A549 (cell line): Measurements from ENCODE around the gene RPL6. TPM values are rescaled to one million over a fixed set of nuclear protein-coding genes. Genes with fewer than 3 reads are reported as not detected.
A peak's percentile ranks its signal among the peaks of the same experiment; 100 is the strongest.
"Not testable (repeated sequence)": the region's sequence is repeated elsewhere in the genome, so short reads cannot be mapped to it uniquely, and the experiment has no call there.

Source experiments
- ATAC-seq, 2 experiments: fragments of 200-7000 bp in 1 of 2; fragments of >200 bp in 1 of 2; cut with Nextera tagmentation in 1 of 2; cut with Tn5 transposase in 1 of 2; 3 replicates each; pipeline versions ENCODE4 v1.8.0 to v1.9.1; 2018 to 2020; ENCODE audit warnings: mild to moderate bottlenecking in 1 of 2, moderate library complexity in 1 of 2
- CTCF ChIA-PET: fragments of 300-600 bp; sonication (Branson Sonifier 250); formaldehyde crosslinking; extraction: SDS; loops from one replicate; lab custom pipeline; 2021; ENCODE audit warnings: antibody characterized with exemption, inconsistent platforms; lab: Yijun Ruan, JAX
- POLR2A ChIA-PET: fragments of 350-600 bp; formaldehyde crosslinking; extraction: SDS; loops from one replicate; lab custom pipeline; 2021; ENCODE audit warnings: antibody characterized with exemption, inconsistent platforms; lab: Yijun Ruan, JAX
- DNase-seq, 2 experiments: peaks; one replicate each; pipeline versions ENCODE4 v3.0.0 to v3.0.0-alpha.2; 2011 to 2016; ENCODE audit warnings: low read depth in 1 of 2, low spot score in 1 of 2
- FAIRE-seq: peaks from 2 replicates; lab custom pipeline; 2011; peaks lifted over from hg19 to GRCh38; lab: Jason Lieb, UNC
- H3K27ac ChIP-seq, 2 experiments: fragments of >200 bp; sonication (Bioruptor Twin); formaldehyde crosslinking; 3 replicates each; pipeline ENCODE4 v1.5.1; 2016 to 2017
- H3K4me1 ChIP-seq: fragments of >200 bp; sonication (Bioruptor Twin); formaldehyde crosslinking; 3 replicates; pipeline ENCODE4 v1.6.1; 2016
- H3K4me2 ChIP-seq: fragments of >200 bp; sonication (Bioruptor Twin); formaldehyde crosslinking; 3 replicates; pipeline ENCODE4 v1.6.1; 2016
- H3K4me3 ChIP-seq: fragments of >200 bp; sonication (Bioruptor Twin); formaldehyde crosslinking; 3 replicates; pipeline ENCODE4 v1.5.1; 2016
- H3K9me3 ChIP-seq: fragments of >200 bp; sonication (Bioruptor Twin); formaldehyde crosslinking; 3 replicates; pipeline ENCODE4 v1.6.1; 2016
- CBX2 ChIP-seq: fragments of 200-600 bp; sonication (generic); IDR thresholded peaks from 2 replicates; pipeline ENCODE4 v1.6.1; 2016; ENCODE audit warnings: low read depth, mild to moderate bottlenecking, borderline replicate concordance
- CEBPB ChIP-seq, 2 experiments: fragments of >200 bp in 1 of 2; sonication (Bioruptor Twin) in 1 of 2; formaldehyde crosslinking in 1 of 2; IDR thresholded peaks; 2 replicates each; pipeline ENCODE4 v1.6.1; 2012 to 2016
- CHD4 ChIP-seq: fragments of 200-600 bp; sonication (generic); IDR thresholded peaks from 2 replicates; pipeline ENCODE4 v1.6.1; 2016; ENCODE audit warnings: antibody characterized with exemption, mild to moderate bottlenecking, borderline replicate concordance
- E2F6 ChIP-seq: IDR thresholded peaks from 2 replicates; pipeline ENCODE4 v1.6.1; 2012; ENCODE audit warnings: low read depth, borderline replicate concordance
- FOXS1 ChIP-seq: fragments of 250-450 bp; sonication (Bioruptor Pico); IDR thresholded peaks from 2 replicates; pipeline ENCODE4 v1.5.0; 2020; ENCODE audit warnings: mild to moderate bottlenecking, moderate library complexity
- MAFK ChIP-seq: fragments of 450-650 bp; IDR thresholded peaks from 2 replicates; pipeline ENCODE4 v1.6.1; 2014; ENCODE audit not compliant: partially characterized antibody
- NPAS2 ChIP-seq: fragments of 250-450 bp; sonication (Bioruptor Pico); IDR thresholded peaks from 2 replicates; pipeline ENCODE4 v1.8.0; 2022; ENCODE audit warnings: mild to moderate bottlenecking, moderate library complexity, borderline replicate concordance
- ZNF302 ChIP-seq: fragments of 250-450 bp; sonication (Bioruptor Pico); IDR thresholded peaks from 2 replicates; pipeline ENCODE4 v1.9.0; 2021; ENCODE audit warnings: inconsistent platforms, mild to moderate bottlenecking, moderate library complexity
- WGBS: methylation state at CpG from one replicate; pipeline ENCODE4 v1.1.6; 2017; ENCODE audit errors: missing lambda C conversion rate; 5-methylcytosine and 5-hydroxymethylcytosine counted together
- polyA plus RNA-seq, 4 experiments: library from polyadenylated mRNA; depleted of rRNA in 3 of 4; stranded (reverse); fragments of >200 nt; fragmentation: RNase III in 1 of 4; extraction: RNeasy Plus Mini Kit Qiagen cat#74134 plus additional on column Dnase treatment in 1 of 4; gene quantifications; 2 replicates in 3 of 4; 3 replicates in 1 of 4; pipeline ENCODE4 v1.2.3, GENCODE V29; 2011 to 2017
- TF ChIP-seq, protein P1 (sequence below): fragments of >200 bp; sonication (Bioruptor Twin); formaldehyde crosslinking; IDR thresholded peaks from 3 replicates; pipeline ENCODE4 v1.6.1; 2016
- TF ChIP-seq, protein P2 (sequence below): fragments of >200 bp; sonication (Bioruptor Twin); formaldehyde crosslinking; IDR thresholded peaks from 3 replicates; pipeline ENCODE4 v1.5.1; 2016
- TF ChIP-seq, protein P3 (sequence below): fragments of 150-350 bp; IDR thresholded peaks from 2 replicates; pipeline ENCODE4 v1.6.1; 2014; ENCODE audit warnings: low read depth, mild to moderate bottlenecking, low read length
- TF ChIP-seq, protein P4 (sequence below): fragments of 250-450 bp; sonication (Bioruptor Pico); IDR thresholded peaks from 2 replicates; pipeline ENCODE4 v1.5.0; 2021; ENCODE audit warnings: mild to moderate bottlenecking, moderate library complexity, borderline replicate concordance

RPL6 gene
- polyA plus RNA-seq, 2 of the 4 experiments (the other 2 are of a cell fraction): 1,661 to 2,889 TPM

GRCh38 chr12:112415457-112415856 is 6.1 kb upstream of the RPL6 start:
- H3K4me3 ChIP-seq, H3K4me2 ChIP-seq, CTCF ChIA-PET, H3K27ac ChIP-seq, ATAC-seq, H3K9me3 ChIP-seq, FAIRE-seq, DNase-seq: not testable (repeated sequence)
- WGBS: 85% methylated on average over 4 of the region's 4 CpGs
- 0 out of 4 replicates have a peak, but pooled peaks of 1 of the 2 experiments have one; percentile 11 for TF ChIP-seq CEBPB (IDR thresholded peaks at IDR 0.05)
- POLR2A ChIA-PET: interaction anchor here (0.7 kb wide), 1 partner anchor 285 kb away, joined by 4 read pairs; no protein-coding TSS in a partner anchor
- peaks cover 10% of the 10 kb centered on the region for H3K4me1 ChIP-seq

DNA sequence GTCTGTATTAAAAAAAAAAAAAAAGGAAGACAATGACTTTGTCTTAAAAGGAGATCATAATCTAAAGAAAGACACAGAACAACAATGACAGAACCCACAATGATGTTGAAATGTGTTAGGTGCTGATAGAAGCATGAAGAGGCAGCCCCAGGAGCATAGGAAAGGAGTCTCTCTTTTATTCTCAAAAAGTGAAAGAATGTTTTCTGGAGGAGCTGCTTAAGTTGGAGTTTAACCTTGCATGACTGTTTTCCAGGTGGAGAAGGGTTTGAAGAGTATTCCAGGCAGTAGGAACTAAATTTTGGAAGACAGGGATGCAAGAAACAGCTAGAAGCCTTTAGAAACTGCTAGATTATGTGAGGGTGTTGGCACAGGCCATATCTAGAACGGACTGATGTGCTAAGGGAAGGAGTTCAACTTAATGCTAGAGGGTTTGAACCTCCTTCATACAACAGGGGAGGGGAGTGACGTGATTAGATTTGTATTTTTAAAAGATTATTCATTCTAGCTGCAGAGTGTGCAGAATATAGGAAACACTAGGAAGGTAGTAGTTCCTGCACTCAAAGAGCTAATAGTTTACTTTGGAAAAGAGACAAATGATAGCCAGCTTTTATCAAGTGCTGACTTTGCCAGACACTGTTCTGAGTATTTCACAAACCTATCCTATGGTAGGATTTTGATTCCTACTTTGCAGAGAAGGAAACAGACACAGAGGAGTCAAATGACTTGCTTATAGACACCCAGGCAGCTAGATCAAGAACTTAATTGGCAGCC is 4.6 kb upstream of the RPL6 start:
- Histone ChIP-seq H3K4me3 (no peak overlapping the region), H3K4me1 (0 out of 3 replicates have a peak, but pooled peaks cover 3% of the 10 kb centered on the region), H3K4me2 (no peak overlapping the region), H3K9me3 (no peaks in the 10 kb centered on the region)
- CTCF ChIA-PET: interaction anchor here (0.7 to 1.0 kb wide), 5 partner anchors 10 to 216 kb away, joined by 3 to 4 read pairs (median 3); no protein-coding TSS in a partner anchor
- DNase-seq (no peak), ATAC-seq (no peak), FAIRE-seq (no peak)
- 38% methylated on average over 2 of the region's 2 CpGs for WGBS
- POLR2A ChIA-PET: interaction anchor here (0.6 kb wide), 1 partner anchor 11 kb away, joined by 3 read pairs; no protein-coding TSS in a partner anchor
- TF ChIP-seq CBX2: no peak
- no peak for TF ChIP-seq ZNF302 (CRISPR knock-in tag)
- TF ChIP-seq, protein P1, sequence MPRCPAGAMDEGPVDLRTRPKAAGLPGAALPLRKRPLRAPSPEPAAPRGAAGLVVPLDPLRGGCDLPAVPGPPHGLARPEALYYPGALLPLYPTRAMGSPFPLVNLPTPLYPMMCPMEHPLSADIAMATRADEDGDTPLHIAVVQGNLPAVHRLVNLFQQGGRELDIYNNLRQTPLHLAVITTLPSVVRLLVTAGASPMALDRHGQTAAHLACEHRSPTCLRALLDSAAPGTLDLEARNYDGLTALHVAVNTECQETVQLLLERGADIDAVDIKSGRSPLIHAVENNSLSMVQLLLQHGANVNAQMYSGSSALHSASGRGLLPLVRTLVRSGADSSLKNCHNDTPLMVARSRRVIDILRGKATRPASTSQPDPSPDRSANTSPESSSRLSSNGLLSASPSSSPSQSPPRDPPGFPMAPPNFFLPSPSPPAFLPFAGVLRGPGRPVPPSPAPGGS: no peak
- no peak for TF ChIP-seq NPAS2 (CRISPR knock-in tag)
- TF ChIP-seq CHD4: no peak
- no peak for TF ChIP-seq E2F6
- TF ChIP-seq, protein P2, sequence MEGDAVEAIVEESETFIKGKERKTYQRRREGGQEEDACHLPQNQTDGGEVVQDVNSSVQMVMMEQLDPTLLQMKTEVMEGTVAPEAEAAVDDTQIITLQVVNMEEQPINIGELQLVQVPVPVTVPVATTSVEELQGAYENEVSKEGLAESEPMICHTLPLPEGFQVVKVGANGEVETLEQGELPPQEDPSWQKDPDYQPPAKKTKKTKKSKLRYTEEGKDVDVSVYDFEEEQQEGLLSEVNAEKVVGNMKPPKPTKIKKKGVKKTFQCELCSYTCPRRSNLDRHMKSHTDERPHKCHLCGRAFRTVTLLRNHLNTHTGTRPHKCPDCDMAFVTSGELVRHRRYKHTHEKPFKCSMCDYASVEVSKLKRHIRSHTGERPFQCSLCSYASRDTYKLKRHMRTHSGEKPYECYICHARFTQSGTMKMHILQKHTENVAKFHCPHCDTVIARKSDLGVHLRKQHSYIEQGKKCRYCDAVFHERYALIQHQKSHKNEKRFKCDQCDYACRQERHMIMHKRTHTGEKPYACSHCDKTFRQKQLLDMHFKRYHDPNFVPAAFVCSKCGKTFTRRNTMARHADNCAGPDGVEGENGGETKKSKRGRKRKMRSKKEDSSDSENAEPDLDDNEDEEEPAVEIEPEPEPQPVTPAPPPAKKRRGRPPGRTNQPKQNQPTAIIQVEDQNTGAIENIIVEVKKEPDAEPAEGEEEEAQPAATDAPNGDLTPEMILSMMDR: no peak
- no peak for TF ChIP-seq CEBPB (IDR thresholded peaks at IDR 0.05)
- TF ChIP-seq, protein P3, sequence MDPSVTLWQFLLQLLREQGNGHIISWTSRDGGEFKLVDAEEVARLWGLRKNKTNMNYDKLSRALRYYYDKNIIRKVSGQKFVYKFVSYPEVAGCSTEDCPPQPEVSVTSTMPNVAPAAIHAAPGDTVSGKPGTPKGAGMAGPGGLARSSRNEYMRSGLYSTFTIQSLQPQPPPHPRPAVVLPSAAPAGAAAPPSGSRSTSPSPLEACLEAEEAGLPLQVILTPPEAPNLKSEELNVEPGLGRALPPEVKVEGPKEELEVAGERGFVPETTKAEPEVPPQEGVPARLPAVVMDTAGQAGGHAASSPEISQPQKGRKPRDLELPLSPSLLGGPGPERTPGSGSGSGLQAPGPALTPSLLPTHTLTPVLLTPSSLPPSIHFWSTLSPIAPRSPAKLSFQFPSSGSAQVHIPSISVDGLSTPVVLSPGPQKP: no peak
- no peak for TF ChIP-seq FOXS1 (CRISPR knock-in tag)
- TF ChIP-seq, protein P4, sequence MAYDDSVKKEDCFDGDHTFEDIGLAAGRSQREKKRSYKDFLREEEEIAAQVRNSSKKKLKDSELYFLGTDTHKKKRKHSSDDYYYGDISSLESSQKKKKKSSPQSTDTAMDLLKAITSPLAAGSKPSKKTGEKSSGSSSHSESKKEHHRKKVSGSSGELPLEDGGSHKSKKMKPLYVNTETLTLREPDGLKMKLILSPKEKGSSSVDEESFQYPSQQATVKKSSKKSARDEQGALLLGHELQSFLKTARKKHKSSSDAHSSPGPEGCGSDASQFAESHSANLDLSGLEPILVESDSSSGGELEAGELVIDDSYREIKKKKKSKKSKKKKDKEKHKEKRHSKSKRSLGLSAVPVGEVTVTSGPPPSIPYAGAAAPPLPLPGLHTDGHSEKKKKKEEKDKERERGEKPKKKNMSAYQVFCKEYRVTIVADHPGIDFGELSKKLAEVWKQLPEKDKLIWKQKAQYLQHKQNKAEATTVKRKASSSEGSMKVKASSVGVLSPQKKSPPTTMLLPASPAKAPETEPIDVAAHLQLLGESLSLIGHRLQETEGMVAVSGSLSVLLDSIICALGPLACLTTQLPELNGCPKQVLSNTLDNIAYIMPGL (CRISPR knock-in tag): no peak
- TF ChIP-seq MAFK: no peak
- TF ChIP-seq, all 56 proteins: peak for 0
- no peak overlapping the region for H3K27ac ChIP-seq
